Activated CD4-positive, alpha-beta T cell treated with anti-CD3 and anti-CD28 coated beads, Interleukin-2, Interleukin-4, amounts not matched to agents 100 ng/mL and 50 ng/mL, durations not matched to agents 16 hours and 8 hours (primary cell): ENCODE data around the gene MTMR10.

Experiments
- DNase-seq: peaks from one replicate; pipeline ENCODE4 v3.0.0-alpha.2; 2020; ENCODE audit warnings: low spot score

The MTMR10 gene

DNA sequence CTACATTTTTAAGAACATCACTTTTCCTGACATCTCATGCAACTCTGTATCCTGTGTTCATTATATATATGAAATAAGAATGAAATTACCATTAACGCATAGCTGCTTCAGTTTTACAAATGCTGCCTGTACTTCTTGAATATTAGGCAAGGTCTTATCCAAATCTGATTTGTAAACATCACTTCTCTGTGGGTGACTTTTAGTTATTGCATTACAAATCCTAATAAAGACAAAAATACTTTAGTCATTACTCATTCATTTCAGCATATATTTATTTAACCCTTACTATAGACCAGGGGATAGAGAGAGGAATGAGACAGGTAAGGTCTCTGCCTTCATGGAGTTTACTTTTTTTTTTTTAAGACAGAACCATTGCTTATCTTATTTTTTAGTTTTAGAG lies 36.8 kb downstream of the MTMR10 start:
- DNase-seq: no peak

DNA sequence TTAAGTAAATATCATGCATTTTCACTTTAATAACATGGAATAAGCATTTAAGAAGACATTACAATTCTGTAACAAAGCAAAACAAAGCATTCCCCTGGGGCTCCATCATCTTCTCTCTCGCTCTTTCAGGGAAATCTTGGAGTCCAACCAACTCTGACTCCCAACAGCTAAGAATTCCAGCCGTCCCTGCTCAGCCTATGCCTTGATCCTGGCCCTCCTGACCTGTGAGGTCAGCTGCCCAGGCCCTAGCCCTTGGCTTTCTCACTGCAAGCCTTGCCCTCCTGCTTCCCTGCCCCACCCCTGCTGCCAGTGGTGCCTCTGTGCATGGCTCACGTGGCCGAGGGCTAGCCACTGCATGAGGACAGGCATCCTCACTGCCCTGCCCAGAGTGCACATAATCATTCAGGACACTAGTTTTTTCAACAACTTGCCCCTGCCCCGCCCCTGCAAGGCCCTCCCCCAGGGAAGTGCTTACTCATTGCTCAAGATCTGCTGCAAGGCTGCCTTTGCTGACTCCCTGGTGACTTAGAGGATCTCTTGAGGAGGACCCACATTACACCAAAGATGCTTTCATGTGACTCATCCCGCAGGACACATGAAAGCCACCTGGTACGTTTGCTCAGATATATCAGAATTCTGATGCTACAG lies 37.6 kb downstream of the MTMR10 start:
- peak; percentile 49 for DNase-seq

DNA sequence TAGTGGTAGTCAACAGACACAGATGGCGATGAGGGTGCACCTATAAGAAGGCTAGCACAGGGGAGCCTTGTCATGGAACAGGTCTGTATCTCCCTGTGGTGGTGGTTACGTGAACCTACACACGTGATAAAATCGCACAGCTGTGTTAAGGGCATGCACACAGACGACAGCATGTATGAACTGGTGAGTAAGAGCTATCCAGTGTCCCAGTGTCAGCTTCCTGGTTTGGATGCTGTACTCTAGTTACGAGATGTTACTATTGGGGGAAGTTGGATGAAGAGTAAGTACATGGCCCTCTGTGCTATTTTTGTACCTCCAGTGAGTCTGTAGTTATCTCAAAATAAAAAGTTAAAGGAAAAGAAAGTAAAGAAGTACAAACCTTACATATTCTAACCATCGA lies 38.2 kb downstream of the MTMR10 start:
- no peak for DNase-seq

DNA sequence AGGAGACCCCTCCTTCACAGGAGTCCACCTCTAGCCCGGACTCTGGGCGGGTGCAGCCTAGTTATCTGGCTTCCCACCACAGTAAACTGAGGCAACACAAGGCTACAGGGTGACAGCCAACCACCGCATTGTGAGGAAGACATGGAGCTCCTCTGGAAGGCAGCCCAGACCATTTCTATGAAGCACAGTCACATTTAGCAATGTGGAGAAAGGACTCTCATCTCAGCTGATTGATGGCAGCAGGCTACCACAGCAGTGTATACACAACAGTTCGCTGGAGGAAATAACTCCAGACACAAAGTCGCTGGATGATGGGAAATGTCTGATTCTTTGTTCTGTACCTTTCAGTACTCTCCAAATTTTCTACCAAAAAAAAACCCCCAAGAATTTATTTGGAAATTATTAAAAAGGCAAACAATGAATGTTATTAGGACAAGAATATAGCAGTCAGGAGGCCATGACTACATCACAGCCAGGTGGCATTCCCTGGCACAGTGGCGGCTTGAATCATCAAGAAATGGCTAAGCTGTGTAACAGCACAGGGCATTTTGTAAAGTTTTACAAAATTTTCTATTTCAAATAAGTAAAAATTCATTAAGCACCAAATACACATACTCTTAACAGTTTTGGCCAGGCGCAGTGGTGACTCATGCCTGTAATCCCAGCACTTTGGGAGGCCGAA lies 47.6 kb downstream of the MTMR10 start:
- no peak for DNase-seq

DNA sequence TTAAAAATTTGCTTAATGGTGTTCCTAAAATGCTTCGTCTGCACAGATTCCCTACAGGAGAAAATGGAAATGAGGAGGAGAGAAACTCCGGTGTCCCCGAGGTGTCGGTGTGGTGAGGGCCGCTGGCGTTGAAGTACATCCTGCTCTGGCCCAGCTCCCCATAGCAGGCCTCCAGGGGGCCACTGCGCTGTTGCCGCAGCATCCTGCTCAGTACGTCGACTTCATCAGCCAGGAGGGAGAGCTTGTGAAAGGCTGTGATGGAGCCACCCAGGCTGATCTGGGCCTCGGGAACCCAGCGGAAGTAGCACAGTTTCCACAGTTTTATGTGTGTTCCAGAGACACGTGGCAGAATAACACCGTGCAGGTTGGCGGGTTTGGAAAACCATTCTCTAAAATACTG lies 49.9 kb downstream of the MTMR10 start:
- DNase-seq: no peak

DNA sequence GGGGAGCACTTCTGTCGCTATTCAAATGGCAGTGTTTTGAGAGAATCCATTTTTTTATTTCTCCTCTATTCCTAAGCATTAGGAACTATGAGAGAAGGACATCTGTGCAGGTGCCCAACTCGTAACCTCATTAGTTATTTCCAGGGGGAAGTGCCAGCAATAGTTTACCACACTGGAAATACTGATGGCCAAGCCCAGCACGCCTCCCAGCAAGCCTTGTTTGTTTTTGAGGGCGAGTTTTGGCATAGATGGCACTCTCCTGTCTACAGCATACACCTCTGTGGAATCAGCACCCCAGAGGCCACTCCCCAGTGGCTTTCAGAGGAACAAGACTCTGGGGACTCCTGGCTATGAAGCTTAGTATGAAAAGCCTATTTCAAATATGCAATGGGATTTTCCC lies 51.1 kb downstream of the MTMR10 start:
- DNase-seq: no peak

DNA sequence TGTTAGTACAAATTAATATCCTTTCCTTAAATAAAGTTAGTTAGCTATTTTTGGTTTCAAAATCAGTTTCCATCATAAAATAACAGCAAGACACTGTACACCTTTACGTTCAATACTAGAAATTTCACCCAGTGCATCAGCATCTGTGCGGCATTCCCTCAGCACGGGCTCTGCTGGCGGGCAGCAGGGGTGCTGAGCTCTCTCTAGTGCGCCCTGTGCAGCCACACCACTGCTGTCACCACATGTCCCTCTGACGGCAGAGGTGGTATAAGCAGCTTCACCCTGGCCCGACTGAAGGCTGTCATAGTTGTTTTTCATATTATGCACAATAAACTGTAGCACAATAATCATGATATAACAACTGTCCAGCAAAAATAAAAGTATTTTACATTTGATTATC lies 52.3 kb downstream of the MTMR10 start:
- DNase-seq: no peak

DNA sequence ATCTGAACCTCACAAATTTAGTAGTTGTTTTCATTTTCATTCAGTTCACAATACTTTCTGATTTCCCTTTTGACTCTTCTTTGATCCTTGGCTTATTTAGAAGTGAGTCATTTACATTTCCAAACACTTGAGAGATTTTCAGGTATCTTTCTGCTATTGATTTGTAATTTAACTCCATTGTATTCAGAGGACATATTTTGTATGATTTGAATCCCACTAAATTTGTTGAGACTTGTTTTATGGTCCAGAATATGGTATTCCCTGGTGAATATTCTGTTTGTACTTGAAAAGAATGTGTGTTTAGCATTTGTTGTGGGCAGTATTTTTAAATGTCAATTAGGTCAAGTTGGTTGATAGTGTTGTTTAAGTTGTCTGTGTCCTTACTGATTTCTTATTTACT lies 58.1 kb downstream of the MTMR10 start:
- no peak for DNase-seq

DNA sequence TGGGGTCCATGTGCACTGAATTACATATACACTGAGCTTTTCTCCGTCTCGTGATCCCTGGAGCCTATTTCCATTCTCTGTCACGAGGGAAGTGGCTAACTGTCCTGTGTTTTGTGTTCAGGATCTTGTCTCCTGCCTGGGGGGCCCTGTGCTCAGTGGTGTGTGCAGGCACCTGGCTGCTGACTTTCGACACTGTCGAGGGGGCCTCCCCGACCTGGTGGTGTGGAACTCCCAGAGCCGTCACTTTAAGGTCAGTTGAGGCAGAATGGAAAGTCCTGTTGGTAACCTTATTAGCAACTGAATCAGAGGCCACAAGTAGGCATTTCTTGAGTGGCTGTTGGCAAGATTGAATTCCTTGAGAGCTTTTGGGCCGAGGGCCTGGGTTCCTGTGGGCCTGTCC lies 61.0 kb downstream of the MTMR10 start:
- no peak for DNase-seq

DNA sequence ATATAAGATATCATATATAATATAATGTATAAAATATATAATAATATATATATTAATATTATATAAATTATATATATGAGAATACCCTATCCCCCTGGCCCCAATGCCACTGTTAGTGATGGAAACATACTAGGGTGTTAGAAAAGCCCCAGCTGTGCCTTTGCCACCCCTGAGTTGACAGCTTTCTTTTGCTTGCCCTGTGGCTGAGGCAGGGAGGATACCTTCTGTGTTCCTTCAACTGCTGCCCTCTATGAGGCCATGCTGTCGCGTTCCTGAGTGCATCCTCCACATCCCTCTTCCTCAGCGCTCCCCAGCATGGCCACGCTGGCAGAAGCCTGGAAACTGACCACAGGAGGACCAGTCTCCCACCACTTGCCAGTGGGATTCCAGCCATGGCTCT lies 61.4 kb downstream of the MTMR10 start:
- no peak for DNase-seq

DNA sequence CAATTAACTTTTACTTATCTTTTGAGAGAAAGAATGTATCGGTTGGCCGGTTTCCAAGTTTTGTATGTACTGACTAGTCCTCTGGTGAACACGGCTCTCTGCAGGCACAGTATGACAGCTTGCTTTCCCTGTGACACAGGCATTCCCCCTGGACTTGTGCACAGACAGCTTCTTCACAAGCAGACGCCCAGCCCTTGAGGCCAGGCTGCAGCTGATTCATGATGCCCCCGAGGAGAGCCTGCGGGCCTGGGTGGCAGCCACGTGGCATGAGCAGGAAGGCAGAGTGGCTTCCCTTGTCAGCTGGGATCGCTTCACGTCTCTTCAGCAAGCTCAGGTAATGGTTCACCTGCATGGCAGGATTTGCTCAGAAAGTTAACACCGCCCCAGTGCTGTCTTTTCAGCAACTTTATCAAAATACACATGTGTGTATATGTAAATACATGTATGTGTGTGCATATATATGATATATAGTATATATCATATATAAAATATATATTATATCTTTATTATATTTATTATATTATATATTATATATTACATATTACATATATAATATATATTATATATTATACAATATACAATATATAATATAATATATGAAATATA lies 62.3 kb downstream of the MTMR10 start:
- no peak for DNase-seq

DNA sequence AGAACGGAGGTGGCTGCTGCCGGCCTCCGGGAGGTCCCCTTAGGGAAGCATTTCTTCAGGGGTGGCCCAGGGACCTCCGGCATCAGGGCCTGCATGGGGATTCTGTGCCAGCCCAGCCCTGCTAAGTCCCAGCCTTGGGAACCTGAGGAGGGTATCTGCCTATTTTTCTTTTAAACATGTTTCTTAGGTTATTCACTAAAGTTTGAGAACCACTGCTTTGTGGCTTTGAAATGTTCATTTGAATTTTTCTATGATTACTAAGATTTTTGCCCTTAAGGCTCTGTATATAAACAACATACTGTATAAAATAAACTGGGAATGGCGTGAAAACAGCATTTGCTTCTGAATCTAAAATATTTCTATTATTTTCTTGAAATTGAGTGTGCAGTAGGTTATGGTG lies 63.4 kb downstream of the MTMR10 start:
- DNase-seq: no peak

DNA sequence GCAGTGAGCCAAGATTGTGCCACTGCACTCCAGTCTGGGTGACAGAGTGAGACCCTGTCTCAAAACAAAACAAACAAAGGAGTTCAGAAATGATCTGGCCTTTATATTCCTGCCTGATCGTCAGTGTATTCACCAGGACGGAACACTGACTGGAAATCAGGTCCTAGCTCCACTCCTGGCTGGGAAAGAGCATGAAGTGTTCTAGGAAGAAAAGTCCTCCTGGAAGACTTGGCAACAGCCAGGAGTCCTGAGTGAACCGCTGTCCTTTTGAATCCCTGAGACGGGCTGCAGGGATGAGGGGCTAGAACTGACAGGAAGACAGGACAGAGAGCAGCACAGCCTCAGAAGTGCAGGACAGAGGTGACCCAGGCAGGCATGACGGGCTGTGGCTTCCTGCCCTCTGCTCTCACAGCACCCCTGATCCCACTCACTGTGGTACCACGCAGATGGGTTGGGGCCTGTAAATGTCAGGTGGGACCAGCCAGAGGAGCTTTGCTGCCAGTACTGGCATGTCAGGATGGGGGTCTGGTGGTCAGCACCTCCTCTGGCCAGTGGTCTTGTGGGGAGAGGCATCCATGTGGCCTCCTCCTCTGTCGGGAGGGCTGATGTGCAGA lies 64.2 kb downstream of the MTMR10 start:
- no peak for DNase-seq

DNA sequence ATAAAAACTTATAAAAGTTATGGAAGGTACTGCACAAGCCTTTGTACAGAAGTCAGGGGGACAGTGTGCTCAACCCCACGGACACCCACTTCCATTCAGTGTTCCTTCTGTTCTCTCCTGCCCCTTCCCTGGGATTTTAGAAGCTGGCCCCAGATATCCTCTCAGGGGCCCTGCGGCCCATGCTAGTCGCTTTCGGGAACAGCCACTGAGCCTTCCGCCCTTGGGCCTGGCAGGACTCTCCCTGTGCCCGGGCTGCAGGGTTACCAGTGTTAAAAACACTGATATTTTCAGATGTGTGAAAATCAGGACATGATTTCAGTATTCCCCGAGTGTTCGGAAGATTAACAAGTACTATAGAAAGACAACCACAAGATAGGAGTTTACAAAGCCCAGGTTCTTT lies 65.3 kb downstream of the MTMR10 start:
- DNase-seq: no peak

DNA sequence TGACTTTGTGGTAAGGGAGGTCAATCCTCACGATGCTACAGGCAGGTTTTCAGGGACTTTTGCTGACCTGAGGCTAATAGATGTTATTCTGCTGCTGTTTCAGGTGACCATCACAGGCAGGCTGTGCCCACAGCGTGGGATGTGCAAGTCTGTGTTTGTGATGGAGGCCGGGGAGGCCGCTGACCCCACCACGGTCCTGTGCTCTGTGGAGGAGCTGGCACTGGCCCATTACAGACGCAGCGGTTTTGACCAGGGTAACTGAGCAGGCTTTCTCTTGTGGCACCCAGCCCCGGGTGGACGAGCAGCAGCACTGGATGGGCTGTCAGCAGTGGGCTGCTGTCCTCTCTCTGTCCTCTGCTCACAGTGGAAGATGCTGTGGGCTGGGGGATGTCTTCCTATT lies 65.7 kb downstream of the MTMR10 start:
- DNase-seq: no peak

DNA sequence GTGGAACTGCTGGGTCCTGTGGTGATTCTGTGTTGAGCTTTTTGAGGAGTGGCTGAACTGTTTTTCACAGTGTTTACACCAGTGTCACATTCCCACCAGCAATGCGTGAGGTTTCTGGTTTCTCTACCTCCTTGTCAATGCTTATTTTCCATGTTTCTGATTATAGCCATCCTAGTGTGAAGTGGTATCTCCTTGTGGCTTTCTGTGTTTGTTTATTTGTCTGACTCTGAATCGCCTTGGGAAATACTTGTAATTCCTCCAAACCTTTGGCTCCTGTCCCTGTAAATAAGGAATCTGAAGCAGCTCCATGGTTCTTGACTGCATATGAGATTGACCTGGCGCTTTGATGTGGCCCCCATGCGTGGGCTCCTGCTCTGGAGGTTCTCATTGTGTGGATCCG lies 67.1 kb downstream of the MTMR10 start:
- DNase-seq: no peak

DNA sequence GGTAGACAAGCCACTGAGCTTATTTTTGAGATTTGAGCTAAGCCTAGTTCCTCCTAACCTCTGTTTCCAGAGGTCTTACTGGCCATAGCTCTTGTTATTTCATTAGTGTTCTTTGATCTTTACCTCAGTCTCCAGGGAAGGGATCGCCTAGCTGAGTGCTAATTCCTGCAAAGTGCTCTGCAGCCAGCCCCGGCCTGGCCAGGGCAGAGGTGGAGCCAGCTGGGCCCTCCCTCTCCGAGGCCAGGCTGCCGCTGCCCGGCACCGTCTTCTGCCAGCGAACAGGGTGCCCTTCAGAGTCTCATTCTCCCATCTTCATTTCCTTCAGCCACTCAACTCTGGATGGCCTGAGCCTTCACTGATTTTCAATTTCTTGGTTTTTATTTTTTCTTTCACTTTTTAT lies 68.0 kb downstream of the MTMR10 start:
- no peak for DNase-seq

DNA sequence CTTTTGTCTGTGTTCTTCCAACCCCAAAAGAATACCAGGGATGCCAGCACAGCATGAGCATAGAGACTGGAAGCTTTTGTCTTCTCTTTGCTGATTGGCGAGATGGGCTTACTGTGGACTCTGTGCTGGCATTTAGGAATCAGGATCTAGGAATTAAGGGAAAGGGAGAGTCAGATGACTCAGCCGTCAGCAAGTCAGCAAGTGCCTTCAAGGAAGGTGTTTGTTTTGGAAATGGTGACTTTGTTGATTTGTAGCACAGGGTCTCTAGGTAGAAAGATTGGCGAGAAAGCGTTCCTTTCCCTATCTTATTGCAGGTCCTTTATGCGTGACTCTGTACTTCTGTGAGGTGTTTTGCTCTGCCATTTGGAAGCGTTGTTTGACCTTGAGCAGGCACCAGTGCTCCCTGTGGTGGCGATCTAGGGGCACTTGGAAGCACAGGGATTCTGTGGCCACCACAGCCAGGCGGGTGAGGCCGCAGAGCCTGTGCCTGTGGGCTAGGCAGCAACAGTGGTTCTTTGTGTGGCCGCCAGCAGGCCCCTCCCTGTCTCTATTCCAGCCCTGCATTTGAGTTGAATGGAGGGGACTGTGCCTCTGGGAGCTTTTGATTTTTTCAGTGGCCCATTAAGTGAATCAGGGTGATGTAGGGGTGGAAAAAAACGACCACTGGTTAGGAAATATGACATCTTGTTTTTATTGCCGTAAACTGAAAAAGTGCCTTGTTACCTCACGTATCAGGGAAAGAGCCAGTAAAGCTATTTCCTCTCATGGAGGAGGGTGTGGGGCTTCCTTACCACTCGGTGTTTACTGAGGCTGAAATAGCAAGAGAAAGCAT lies 68.7 kb downstream of the MTMR10 start:
- DNase-seq: no peak

DNA sequence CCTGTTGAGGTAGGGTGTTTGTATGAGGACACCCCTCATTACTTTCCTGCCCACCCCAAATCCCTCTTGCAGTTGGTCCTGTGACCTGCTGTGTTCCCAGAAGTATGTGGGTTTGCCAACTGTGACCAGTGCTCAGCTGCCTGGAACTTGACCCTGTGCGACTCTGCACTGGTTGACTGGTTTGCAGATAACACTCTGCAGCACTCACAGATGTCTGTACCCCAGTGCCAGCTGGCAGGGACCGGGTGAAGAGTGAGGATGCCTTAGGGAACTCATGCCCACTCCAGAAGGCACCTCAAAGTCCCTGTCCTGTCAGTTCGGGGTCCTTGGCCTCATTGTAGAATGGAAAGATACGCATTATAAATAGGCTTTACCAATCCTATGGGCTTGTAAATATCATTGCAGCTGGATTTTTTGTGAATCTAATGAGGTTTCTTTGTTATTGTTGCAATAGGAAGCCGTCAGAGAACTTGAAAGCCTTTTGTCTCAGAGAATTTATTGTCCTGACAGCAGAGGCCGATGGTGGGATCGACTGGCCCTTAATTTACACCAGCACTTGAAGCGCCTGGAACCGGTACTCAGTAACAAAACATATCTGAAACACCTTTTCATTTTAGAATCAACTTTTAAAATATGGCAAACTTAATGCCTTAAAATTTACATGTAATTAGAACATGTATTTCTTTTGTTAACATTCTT lies 69.5 kb downstream of the MTMR10 start:
- DNase-seq: no peak

DNA sequence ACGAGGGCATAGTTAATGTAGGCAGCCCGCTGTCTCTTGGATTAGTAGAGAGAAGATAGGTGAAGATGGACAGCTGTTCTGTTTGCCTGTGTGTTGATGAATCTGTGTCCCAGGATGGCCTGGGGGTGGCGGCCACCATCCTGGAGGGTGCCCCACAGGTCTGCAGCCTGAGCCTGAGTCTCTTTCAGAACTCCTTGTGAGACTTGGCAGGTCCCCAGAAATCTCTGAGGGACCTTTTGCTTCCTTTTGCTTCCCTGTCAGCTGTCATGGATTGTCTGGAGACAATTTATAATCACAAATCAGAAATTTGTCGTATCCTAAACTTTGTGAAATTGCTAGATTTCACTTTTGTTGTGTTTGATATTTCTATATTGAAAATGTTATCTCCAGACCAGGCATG lies 70.3 kb downstream of the MTMR10 start:
- no peak for DNase-seq

DNA sequence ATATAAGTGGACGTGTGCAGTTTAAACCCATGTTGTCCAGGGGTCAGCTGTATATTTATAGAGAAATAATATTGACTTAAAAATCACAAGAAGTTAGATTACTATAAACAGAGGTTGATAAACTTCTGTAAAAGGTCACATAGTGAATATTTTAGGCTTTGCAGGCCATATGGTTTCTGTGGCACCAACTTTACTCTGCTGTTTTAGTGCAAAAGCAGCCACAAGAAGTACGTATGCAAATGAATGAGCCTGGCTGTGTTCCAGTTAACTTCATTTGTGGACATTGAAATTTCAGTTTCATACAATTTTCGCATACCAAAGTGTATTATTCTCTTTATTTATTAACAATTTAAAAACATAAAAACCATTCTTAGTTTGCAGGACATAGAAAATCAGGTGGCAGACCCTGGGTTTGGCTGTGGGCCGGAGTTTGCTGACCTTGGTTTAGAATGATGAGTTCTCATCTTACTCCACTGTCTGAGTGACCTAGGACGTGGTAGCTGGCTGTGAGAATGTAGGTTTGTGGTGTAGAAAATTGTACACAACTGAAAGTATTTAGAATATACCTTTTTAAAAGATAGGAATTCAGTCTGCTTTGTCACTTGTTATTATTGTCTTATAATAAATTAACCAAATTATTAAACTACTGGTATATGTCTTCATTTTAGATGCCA lies 71.4 kb downstream of the MTMR10 start:
- no peak for DNase-seq
